Right lobe of liver (tissue), 4 donors: ENCODE measurements around the gene MYO5B.

Experiments used
- POLR2A ChIP-seq: fragments of 450-650 bp; IDR thresholded peaks from one replicate; pipeline ENCODE4 v1.6.1; 2017; ENCODE audit warnings: antibody characterized with exemption, mild to moderate bottlenecking
- TF ChIP-seq, protein P1 (sequence below), 4 donors: fragments of 200-600 bp in 3 of 4; fragments of 450-650 bp in 1 of 4; IDR thresholded peaks; one replicate each; pipeline versions ENCODE4 v1.5.1 to v1.8.0; 2016 to 2022; ENCODE audit warnings: antibody characterized with exemption in 4 of 4, mild to moderate bottlenecking in 2 of 4
- donor health status: DM: no; HTN: no; CAD: no.
- donor health status: DM: no; HTN: no; CAD: no.
- donor health status: DM: no; HTN: yes; CAD: no.

DNA sequence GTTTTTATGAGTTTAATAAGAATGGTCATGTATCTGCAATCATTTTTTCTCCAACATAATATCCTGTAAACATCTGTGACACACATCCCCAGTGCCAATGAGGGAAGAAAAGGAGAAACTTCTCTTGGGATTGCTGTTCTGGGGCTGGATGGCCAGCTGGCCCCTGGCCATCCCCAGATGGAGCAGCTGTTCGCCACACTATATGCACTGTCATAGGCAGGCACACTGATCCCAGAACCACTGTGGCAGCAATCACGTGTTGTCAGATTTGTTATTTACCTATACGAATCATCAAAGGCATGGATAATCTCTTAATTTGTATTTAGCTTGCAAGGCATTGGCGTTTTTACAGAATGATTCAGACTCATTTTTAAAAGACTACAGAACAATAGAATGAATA, 214.1 kb downstream of the MYO5B start:
- TF ChIP-seq, protein P1, sequence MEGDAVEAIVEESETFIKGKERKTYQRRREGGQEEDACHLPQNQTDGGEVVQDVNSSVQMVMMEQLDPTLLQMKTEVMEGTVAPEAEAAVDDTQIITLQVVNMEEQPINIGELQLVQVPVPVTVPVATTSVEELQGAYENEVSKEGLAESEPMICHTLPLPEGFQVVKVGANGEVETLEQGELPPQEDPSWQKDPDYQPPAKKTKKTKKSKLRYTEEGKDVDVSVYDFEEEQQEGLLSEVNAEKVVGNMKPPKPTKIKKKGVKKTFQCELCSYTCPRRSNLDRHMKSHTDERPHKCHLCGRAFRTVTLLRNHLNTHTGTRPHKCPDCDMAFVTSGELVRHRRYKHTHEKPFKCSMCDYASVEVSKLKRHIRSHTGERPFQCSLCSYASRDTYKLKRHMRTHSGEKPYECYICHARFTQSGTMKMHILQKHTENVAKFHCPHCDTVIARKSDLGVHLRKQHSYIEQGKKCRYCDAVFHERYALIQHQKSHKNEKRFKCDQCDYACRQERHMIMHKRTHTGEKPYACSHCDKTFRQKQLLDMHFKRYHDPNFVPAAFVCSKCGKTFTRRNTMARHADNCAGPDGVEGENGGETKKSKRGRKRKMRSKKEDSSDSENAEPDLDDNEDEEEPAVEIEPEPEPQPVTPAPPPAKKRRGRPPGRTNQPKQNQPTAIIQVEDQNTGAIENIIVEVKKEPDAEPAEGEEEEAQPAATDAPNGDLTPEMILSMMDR (IDR thresholded peaks at IDR 0.05), result no peak
- TF ChIP-seq POLR2A, result no peak
